Measurements from ENCODE around the gene TMEM183A.

Gene TMEM183A

GRCh38 chr1:203045336-203045735 lies 38.2 kb downstream of the TMEM183A start:
- no peak for TF ChIP-seq CTCF (conservative IDR thresholded peaks at IDR 0.05)
- H3K27ac ChIP-seq, result no peak overlapping the region

GRCh38 chr1:203045821-203046594 lies 38.8 kb downstream of the TMEM183A start:
- no peak overlapping the region for H3K27ac ChIP-seq
- TF ChIP-seq CTCF (conservative IDR thresholded peaks at IDR 0.05), result no peak

- no peak for TF ChIP-seq CTCF (conservative IDR thresholded peaks at IDR 0.05)
- no peak overlapping the region for H3K27ac ChIP-seq
These were observed 39.9 kb downstream of the TMEM183A start for GRCh38 chr1:203046984-203047630.

GRCh38 chr1:203048086-203048485 lies 40.9 kb downstream of the TMEM183A start:
- H3K27ac ChIP-seq, result no peak overlapping the region
- no peak for TF ChIP-seq CTCF (conservative IDR thresholded peaks at IDR 0.05)

GRCh38 chr1:203048555-203049051 lies 41.4 kb downstream of the TMEM183A start:
- no peak for TF ChIP-seq CTCF (conservative IDR thresholded peaks at IDR 0.05)
- H3K27ac ChIP-seq, result no peak overlapping the region

GRCh38 chr1:203049077-203049476 lies 41.9 kb downstream of the TMEM183A start:
- no peak for TF ChIP-seq CTCF (conservative IDR thresholded peaks at IDR 0.05)

GRCh38 chr1:203049576-203050180 lies 42.5 kb downstream of the TMEM183A start:
- no peak for TF ChIP-seq CTCF (conservative IDR thresholded peaks at IDR 0.05)
- H3K27ac ChIP-seq, result no peak overlapping the region

More at GRCh38 chr1:203049077-203049476, 41.9 kb downstream of the TMEM183A start:
- no peak overlapping the region for H3K27ac ChIP-seq

Data from VCaP (cell line).